Transverse colon (tissue), 4 donors: ENCODE measurements around the gene LYZL4.

Source experiments
- CTCF ChIP-seq, 5 experiments: fragments of 200-600 bp in 3 of 5; fragments of 450-650 bp in 2 of 5; sonication (generic) in 3 of 5; IDR thresholded peaks; 1 replicate in 2 of 5; 2 replicates in 3 of 5; pipeline ENCODE4 v1.5.1; 2016 to 2017; ENCODE audit warnings: antibody characterized with exemption in 5 of 5, inconsistent platforms in 3 of 5, mild to moderate bottlenecking in 2 of 5, moderate library complexity in 1 of 5
- EP300 ChIP-seq: sonication (generic); formaldehyde crosslinking; IDR thresholded peaks from one replicate; pipeline ENCODE4 v1.6.1; 2017; ENCODE audit warnings: antibody characterized with exemption, low read depth
- POLR2A ChIP-seq: fragments of 450-650 bp; IDR thresholded peaks from one replicate; pipeline ENCODE4 v1.6.1; 2016; ENCODE audit warnings: antibody characterized with exemption, mild to moderate bottlenecking, moderate library complexity
- POLR2AphosphoS5 ChIP-seq, 3 donors: sonication (generic); formaldehyde crosslinking; IDR thresholded peaks; one replicate each; pipeline ENCODE4 v1.6.1; 2016; ENCODE audit warnings: antibody characterized with exemption in 3 of 3

DNA sequence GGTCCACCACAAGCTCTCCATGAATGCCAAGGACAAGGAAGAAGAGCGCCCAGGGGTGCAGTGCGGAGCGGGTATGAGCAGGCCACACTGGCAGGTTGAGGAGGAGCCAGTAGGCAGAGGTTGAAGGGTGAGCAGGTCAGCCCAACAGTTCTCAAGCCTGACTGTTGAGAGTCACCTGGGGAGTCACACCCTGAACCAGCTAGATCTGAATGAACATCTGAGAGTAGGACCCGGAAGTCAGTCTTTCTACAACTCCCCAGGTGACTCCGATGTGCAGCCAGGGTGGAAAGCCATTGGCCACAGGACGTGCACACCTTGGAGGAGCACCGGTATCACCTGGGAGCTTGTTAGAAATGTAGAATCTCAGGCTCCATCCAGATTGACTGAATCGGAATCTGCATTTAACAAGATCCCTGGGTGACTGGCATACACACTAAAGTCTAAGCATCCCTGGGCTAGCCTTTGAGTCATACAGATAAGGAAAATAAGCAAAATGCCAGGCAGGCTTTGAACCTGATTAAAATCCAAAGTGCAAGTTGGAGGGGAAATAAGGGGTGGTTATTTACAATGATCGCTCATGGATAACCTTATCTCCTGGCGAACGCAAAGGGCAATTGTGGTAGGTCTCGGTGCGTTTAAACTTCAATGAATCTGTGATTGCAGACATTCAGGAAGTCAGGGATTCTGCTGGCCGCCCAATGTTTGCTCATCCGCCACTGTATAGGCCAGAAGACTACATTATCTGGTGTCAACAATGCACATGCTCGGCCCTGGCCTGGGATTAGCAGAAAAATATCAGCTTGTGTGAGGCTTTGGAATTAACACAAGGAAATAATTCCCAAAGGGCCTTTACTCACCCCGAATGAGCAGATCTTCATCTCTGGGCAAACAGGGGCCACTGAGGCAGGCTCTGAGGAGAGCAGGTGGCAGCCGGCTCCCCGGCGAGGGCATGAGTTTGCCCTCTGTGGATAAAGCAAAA is 11.7 kb upstream of the LYZL4 start:
- TF ChIP-seq CTCF (IDR thresholded peaks at IDR 0.05) (no peak), POLR2A (no peak), POLR2AphosphoS5 (IDR thresholded peaks at IDR 0.05) (no peak), EP300 (no peak)
